ENCODE results near the gene SLC6A20. TPM values are rescaled to one million over a fixed set of nuclear protein-coding genes. Genes with fewer than 3 reads are reported as not detected.
A peak's percentile ranks its signal among the peaks of the same experiment; 100 is the strongest.

SLC6A20 gene
- total RNA-seq, 1 donor from 2014 or later, result not detected

DNA sequence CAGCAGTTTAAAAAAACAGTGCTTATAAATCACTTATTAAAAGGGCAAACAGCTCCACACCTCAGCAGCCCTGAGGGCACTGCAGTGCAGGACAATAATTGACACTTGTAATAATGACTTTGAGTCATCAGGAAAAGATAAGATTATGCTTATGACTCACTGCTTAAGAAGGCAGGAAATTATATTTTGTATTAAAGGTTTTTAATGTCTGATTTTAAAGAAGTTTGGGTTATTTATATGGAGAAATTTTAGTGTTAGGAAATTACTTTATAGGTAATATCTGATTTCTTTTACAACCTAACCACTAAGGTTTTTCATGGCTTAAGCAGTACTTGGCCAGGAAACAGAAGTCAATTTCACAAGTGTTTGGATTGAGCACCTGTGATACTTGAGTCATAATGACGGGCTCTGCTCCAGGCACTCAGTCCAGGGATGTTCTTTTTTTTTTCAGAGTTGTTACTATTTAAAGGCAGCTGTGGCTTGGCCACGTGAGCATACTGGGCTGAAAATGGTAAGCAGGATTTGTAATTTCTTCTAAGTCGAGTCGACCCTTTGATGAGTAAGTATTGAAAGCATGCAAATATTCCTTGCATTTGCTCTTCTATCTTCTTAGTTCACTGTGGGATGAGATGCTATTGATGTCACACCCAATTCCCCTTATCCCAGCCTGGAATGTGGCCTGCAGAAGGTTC, 21.6 kb upstream of the SLC6A20 start:
- H3K36me3 Mint-ChIP-seq (ENCODE audit: low read depth), result no peaks in the 10 kb centered on the region
- DNase-seq, result no peak
- H3K27me3 Mint-ChIP-seq, result peaks cover 10% of the 10 kb centered on the region
- no peak overlapping the region for H3K27ac Mint-ChIP-seq
- no peak overlapping the region for H3K4me3 Mint-ChIP-seq
- no peaks in the 10 kb centered on the region for H3K9me3 Mint-ChIP-seq
- intact Hi-C loops (cut with micrococcal nuclease), result no loop called here
- no peaks in the 10 kb centered on the region for H3K4me1 Mint-ChIP-seq

DNA sequence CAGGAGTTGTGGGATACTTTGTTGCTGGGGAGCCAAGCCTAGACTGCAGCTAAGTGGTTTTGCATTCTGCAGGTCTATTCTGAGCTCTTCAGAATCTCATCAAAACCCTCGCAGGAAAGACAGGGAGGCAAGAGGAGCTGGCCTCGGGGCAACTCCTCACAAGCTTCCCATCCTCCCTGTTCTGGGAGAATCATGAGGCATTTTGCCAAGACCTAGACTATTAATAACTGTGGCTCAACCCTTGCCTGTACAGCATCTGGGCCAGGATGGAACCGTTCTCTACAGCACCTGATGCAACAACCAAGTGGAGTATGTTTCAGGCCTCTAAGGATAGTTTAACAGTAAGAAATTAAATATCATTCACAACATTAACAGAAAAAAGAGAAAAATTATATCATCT, 20.2 kb upstream of the SLC6A20 start:
- intact Hi-C loops (cut with micrococcal nuclease), result no loop called here
- Mint-ChIP-seq H3K9me3 (no peaks in the 10 kb centered on the region), H3K4me3 (no peak overlapping the region), H3K36me3 (ENCODE audit: low read depth) (no peaks in the 10 kb centered on the region), H3K27ac (no peak overlapping the region), H3K27me3 (peaks cover 11% of the 10 kb centered on the region), H3K4me1 (no peaks in the 10 kb centered on the region)
- no peak for DNase-seq

DNA sequence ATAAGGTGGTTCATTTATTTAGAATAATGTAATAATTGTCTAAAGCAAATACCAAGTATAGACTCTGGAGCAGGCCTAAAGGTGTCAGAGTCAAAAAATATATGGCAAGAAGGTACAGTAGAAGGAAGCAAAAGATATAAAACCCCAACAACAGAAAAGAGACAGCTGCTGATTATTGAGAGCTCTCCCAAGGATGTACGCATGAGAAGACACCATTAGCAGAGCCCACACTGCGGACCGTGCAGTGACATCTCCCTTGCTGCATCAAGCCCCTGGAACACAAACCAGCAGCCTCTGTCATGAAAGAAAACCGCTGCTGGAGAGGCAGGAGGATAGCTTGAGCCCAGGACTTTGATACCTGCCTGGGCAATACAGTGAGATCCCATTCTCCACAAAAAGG, 18.0 kb upstream of the SLC6A20 start:
- Mint-ChIP-seq H3K9me3 (no peaks in the 10 kb centered on the region), H3K27ac (no peak overlapping the region)

DNA sequence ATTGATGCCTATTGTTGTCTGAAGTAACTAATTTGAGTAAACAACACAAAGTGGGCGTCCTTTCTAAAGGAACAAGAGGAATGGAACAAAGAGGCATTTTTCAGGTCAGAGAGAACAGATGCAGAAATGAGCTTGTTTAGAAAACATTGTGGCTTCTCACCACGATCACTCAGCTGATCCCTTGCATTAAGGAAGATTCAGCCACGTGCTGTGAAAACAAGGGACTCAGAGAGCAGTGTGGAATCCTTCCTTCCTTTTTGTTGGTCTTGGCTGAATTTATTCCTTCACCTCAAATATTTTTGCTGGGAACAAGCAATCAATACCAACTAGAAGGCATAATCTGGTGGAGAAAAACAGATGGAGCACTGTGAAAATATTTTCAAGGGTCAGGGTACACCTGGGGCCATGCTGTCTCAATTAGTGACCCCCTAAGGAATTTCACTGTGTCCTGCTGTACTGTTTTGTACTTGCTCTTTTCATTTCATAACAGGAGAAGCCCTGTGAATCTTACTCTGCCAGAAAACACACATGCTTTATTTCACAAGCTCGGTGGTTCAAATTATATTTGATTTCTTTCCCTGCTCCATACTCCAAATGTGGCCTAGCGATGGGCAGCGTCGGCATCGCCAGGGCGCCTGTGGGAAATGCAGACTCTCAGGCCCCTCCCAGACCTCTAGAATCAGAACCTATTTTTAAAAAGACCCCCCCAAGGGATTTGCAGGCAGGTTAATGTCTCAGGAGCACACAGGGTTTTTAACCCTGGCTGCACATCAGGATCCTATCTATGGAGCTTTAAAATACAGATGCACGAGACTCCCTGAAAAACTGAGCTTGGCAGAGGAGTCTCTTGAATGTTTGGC, 11.6 kb upstream of the SLC6A20 start:
- peaks cover 54% of the 10 kb centered on the region for H3K27me3 Mint-ChIP-seq
- H3K4me3 Mint-ChIP-seq, result no peak overlapping the region
- H3K27ac Mint-ChIP-seq, result no peak overlapping the region
- H3K4me1 Mint-ChIP-seq, result no peaks in the 10 kb centered on the region
- no peaks in the 10 kb centered on the region for H3K36me3 Mint-ChIP-seq (ENCODE audit: low read depth)
- intact Hi-C loops (cut with micrococcal nuclease), result no loop called here
- no peaks in the 10 kb centered on the region for H3K9me3 Mint-ChIP-seq
- DNase-seq, result no peak

More for the DNA sequence above, 18.0 kb upstream of the SLC6A20 start:
- no peak overlapping the region for H3K4me3 Mint-ChIP-seq
- no peak for DNase-seq
- intact Hi-C loops (cut with micrococcal nuclease), result no loop called here
- H3K36me3 Mint-ChIP-seq (ENCODE audit: low read depth), result no peaks in the 10 kb centered on the region
- H3K4me1 Mint-ChIP-seq, result no peaks in the 10 kb centered on the region
- H3K27me3 Mint-ChIP-seq, result peaks cover 21% of the 10 kb centered on the region

DNA sequence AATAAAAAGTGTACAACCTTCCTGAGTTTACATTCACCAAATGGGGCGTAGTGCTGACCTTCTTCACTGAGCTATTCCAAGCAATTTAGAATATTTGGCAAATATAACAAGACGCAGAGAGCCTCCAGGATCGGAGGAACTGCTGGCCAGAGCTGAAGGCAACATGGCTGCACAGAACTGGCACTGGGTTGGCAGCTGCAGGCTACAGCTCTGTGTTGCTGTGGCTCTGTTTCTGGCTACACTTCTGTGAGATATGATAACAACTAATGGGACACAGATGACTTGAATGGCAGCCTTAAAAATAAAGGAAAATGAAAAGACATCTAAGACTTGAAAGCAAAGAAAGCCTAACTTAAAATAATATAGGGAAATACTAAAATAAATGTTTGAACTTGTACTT, 10.8 kb upstream of the SLC6A20 start:
- no peak for DNase-seq
- intact Hi-C loops (cut with micrococcal nuclease), result no loop called here
- H3K36me3 Mint-ChIP-seq (ENCODE audit: low read depth), result no peaks in the 10 kb centered on the region
- H3K4me1 Mint-ChIP-seq, result no peaks in the 10 kb centered on the region
- no peak overlapping the region for H3K4me3 Mint-ChIP-seq
- no peak overlapping the region for H3K27ac Mint-ChIP-seq
- H3K9me3 Mint-ChIP-seq, result no peaks in the 10 kb centered on the region
- peaks cover 54% of the 10 kb centered on the region for H3K27me3 Mint-ChIP-seq

DNA sequence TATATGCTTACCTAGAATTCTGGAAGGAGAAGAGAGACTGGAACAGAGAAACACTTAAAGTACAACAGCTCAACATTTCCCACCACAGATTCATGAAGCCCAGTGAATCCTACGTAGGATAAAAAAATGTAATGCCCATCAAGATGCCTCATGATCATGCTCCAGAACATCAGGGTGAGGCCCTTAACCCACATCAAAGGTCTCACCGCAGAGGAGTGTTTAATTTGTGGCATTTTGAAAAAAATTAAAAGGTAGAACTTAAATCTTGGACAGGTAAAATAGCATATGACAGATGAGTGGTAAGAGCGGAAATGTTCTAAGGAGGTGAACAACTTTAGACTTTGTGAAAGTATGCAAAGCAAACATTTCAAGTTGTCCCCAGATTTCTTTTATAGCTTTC, 9.7 kb upstream of the SLC6A20 start:
- Mint-ChIP-seq H3K27me3 (peaks cover 54% of the 10 kb centered on the region), H3K4me3 (no peak overlapping the region), H3K4me1 (no peaks in the 10 kb centered on the region), H3K27ac (no peak overlapping the region), H3K9me3 (no peaks in the 10 kb centered on the region), H3K36me3 (ENCODE audit: low read depth) (no peaks in the 10 kb centered on the region)
- DNase-seq, result no peak
- intact Hi-C loops (cut with micrococcal nuclease), result no loop called here

DNA sequence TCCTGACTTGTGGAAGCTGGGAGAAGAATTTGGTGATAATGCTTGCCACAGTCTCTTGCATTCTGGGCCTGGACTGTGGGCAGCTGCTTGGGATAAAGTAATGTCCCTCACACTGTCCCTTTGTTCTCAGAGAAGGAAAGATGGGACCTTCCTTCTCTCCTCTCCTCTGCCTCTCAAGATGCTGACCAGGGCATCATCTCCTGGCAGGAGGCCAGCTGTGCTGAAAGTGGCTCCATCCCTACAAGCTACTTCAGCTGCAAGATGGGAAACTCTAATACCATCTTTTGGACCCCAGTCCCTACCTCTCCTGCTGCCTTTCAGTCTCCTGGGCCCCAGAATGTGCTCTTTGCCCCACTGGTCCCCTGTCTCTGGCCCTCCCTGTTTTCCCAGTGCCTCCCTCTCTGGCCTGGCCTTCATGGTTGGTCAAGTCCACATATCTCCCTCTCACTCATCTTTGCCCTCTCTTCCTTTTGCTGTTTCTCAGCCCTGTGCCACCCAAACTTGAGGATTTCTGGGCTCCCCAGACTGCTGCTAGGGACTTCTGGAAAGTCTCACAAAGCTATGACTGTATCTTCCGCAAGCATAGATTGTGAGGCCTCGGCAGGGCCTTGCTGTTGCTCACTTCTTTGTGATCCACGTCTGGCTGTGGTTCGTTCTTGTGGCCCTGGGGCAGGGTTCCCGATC, 7.1 kb upstream of the SLC6A20 start:
- intact Hi-C loops (cut with micrococcal nuclease), result no loop called here
- peaks cover 67% of the 10 kb centered on the region for H3K27me3 Mint-ChIP-seq

DNA sequence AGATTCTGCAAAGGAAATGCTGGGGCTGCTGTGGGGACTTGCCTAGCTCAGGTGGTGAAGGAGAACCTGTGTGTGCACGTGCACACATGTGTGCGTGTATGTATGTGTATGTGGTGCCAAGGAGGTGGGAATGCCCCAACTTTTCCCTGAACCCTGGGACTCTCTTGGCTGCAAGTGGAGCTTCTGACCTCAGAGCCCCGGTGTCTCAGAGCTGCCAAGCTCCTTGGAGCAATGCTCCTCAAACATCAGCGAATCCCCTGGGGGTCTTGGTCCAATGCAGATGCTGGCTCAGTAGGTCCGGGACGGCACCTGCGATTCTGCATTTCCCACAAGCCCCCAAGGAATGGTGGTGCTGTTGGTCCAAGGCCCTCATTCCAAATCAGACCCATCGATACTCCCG, 5.8 kb upstream of the SLC6A20 start:
- no peak for DNase-seq
- Mint-ChIP-seq H3K4me3 (no peak overlapping the region), H3K9me3 (no peaks in the 10 kb centered on the region), H3K27ac (no peak overlapping the region), H3K27me3 (peaks cover 75% of the 10 kb centered on the region), H3K36me3 (ENCODE audit: low read depth) (no peaks in the 10 kb centered on the region), H3K4me1 (no peaks in the 10 kb centered on the region)
- intact Hi-C loops (cut with micrococcal nuclease), result no loop called here

More for the DNA sequence above, 7.1 kb upstream of the SLC6A20 start:
- no peak for DNase-seq
- Mint-ChIP-seq H3K4me3 (no peak overlapping the region), H3K9me3 (no peaks in the 10 kb centered on the region), H3K36me3 (ENCODE audit: low read depth) (no peaks in the 10 kb centered on the region), H3K4me1 (no peaks in the 10 kb centered on the region), H3K27ac (no peak overlapping the region)

DNA sequence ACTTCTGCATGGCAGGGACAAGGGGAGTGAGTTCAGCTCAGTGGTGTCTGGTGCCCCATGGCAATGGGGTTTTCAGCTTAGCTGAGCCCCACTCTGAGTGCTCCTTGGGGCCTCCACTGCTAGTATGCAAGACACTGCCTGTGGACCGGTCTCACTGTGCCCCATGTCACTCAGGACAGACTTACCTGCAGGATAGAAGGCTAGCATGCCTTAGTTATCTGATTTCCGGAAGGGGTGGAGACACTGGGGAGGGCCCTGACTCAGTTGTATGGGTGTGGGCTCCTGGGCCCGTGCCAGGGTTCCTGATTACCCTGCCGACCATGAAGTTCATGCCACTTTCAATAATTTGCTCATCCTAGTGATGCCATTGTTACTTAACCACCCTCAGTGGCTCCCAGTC, 4.3 kb upstream of the SLC6A20 start:
- no peak overlapping the region for H3K4me3 Mint-ChIP-seq
- peaks cover 75% of the 10 kb centered on the region for H3K27me3 Mint-ChIP-seq
- H3K4me1 Mint-ChIP-seq, result peaks cover 2% of the 10 kb centered on the region
- DNase-seq, result no peak
- intact Hi-C loops (cut with micrococcal nuclease), result no loop called here
- H3K36me3 Mint-ChIP-seq (ENCODE audit: low read depth), result no peaks in the 10 kb centered on the region
- no peak overlapping the region for H3K27ac Mint-ChIP-seq
- H3K9me3 Mint-ChIP-seq, result no peaks in the 10 kb centered on the region

DNA sequence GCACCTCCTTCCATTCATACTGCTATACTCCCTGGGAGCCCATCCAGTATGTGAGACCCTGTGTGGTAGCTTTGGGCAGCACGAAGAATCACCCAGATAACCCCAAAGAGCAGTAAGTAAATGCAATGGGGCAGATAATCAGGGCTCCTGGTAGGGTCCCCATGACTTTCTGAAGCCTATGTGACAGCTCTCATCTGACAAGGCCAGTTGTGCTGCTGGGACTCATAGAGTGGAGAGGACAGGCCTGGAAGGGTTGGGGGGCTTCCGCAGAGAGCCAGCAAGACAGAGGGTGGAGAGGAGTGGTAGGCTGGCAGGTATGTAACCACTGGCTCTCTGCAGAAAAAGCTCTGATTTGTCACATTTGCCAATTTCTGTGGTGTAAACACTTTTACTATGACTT, 3.2 kb upstream of the SLC6A20 start:
- peaks cover 76% of the 10 kb centered on the region for H3K27me3 Mint-ChIP-seq
- no peaks in the 10 kb centered on the region for H3K9me3 Mint-ChIP-seq
- no peak for DNase-seq
- intact Hi-C loops (cut with micrococcal nuclease), result loop anchor here (5.0 kb wide), 1 partner anchor 43 kb away; the partner anchor contains the start of gene LZTFL1
- no peaks in the 10 kb centered on the region for H3K36me3 Mint-ChIP-seq (ENCODE audit: low read depth)
- H3K27ac Mint-ChIP-seq, result no peak overlapping the region
- no peak overlapping the region for H3K4me3 Mint-ChIP-seq
- H3K4me1 Mint-ChIP-seq, result peaks cover 5% of the 10 kb centered on the region

DNA sequence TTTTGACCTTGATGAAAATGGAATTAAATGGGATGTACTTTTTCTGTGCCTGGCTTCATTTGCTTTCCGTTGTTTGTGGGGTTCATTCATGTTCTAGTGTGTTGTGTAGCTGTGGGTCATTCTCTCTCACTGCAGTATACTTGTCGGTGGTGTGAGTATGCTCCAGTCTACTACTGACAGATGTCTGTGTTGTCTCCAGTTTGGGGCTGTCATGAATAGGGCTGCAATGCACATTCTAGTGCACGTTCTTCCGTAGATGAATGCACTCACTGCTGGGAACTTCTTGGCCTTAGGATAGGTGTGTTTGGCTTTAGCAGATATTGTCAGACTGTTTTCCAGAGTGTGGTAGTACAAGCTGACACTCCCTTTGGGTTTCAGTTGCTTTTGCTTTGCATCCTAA, 1.7 kb upstream of the SLC6A20 start:
- Mint-ChIP-seq H3K9me3 (no peaks in the 10 kb centered on the region), H3K4me3 (no peak overlapping the region), H3K36me3 (ENCODE audit: low read depth) (no peaks in the 10 kb centered on the region), H3K27ac (no peak overlapping the region), H3K27me3 (peaks cover 80% of the 10 kb centered on the region), H3K4me1 (peaks cover 5% of the 10 kb centered on the region)
- no peak for DNase-seq
- intact Hi-C loops (cut with micrococcal nuclease), result loop anchor here (5.0 kb wide), 1 partner anchor 44 kb away; the partner anchor contains the start of gene LZTFL1

DNA sequence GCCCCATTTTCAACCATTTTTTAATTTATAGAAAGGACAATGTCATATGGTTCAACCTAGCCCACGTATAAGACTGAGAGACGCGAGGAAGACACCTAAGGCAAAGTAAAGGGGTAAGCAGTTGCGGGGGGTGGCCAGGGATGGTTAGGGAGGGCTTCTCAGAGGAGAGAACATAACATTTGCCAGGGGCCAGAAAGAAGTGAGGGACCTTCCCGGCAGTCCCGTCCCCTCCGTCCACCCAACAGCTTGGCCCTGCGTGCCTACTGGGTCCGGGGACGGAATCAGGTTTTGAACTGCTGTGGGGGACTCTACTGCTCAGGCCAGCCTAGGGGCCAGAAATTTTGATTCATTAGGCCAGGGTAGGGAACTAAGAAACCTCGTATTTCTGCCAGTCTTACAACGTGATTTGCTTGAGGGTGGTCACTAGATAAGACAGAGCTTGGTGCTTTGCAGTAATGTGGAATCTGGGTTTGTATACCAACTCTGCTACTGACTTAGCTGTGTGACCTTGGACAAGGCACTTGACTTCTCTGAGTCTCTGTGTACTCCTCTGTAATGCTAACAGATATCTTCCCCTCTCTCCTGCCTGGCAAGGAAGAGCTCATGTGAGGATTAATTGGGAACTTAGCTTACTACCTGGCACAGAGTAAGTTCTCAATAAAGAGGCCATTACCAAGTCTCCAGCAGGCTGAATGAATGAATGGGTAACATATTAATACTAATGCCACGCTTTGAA, 734 bp upstream of the SLC6A20 start:
- Mint-ChIP-seq H3K27me3 (peaks cover 79% of the 10 kb centered on the region), H3K36me3 (ENCODE audit: low read depth) (no peaks in the 10 kb centered on the region), H3K4me1 (peaks cover 5% of the 10 kb centered on the region), H3K27ac (no peak overlapping the region), H3K4me3 (peak overlapping the region; percentile 45), H3K9me3 (no peaks in the 10 kb centered on the region)
- DNase-seq, result no peak
- intact Hi-C loops (cut with micrococcal nuclease), result loop anchor here (5.0 kb wide), 1 partner anchor 45 kb away; the partner anchor contains the start of gene LZTFL1

DNA sequence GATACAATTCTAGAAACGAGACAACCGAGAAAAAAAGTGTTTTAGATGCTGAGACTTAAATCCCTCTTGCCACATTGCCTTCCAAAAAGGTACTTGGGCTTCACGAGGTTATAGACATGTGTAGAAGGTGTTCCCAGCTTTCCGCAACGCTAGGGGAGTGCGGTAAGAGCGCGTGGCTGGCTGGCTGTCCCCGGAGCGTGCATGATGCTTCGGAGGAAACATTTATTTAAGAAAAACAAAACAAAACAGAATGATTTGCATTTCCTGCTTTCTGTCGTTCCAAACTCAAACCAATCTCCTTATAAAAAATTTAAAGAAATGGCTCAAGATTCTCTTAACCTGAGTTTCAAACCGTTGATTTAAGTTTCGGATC, 841 bp downstream of the SLC6A20 start:
- no peaks in the 10 kb centered on the region for H3K9me3 Mint-ChIP-seq
- no peaks in the 10 kb centered on the region for H3K36me3 Mint-ChIP-seq (ENCODE audit: low read depth)

More for the DNA sequence above, 841 bp downstream of the SLC6A20 start:
- intact Hi-C loops (cut with micrococcal nuclease), result loop anchor here (5.0 kb wide), 1 partner anchor 47 kb away; the partner anchor contains the start of gene LZTFL1
- peaks cover 81% of the 10 kb centered on the region for H3K27me3 Mint-ChIP-seq
- no peak for DNase-seq
- peaks cover 5% of the 10 kb centered on the region for H3K4me1 Mint-ChIP-seq
- H3K27ac Mint-ChIP-seq, result no peak overlapping the region
- H3K4me3 Mint-ChIP-seq, result peak overlapping the region; percentile 66
